Fibroblast of lung (primary cell): Measurements from ENCODE around the gene FAM180A. TPM values are rescaled to one million over a fixed set of nuclear protein-coding genes. Genes with fewer than 3 reads are reported as not detected.
"Not testable (repeated sequence)": the region's sequence is repeated elsewhere in the genome, so short reads cannot be mapped to it uniquely, and the experiment has no call there.

Source experiments
- DNase-seq, 2 donors: peaks; one replicate each; pipeline versions ENCODE4 v3.0.0 to v3.0.0-alpha.2; 2010; ENCODE audit warnings: low read depth in 2 of 2
- H2AFZ ChIP-seq: 2 replicates; pipeline ENCODE4 v1.5.1; 2012; ENCODE audit warnings: low read length, control low read depth, inconsistent platforms
- H3K27ac ChIP-seq: 2 replicates; pipeline ENCODE4 v1.5.1; 2011; ENCODE audit warnings: low read length, control low read depth; ENCODE audit not compliant: insufficient read depth
- H3K27me3 ChIP-seq: 2 replicates; pipeline ENCODE4 v1.5.1; 2011; ENCODE audit warnings: mild to moderate bottlenecking, low read length; ENCODE audit not compliant: control insufficient read depth, insufficient read depth
- H3K36me3 ChIP-seq: 2 replicates; pipeline ENCODE4 v1.5.1; 2011; ENCODE audit warnings: low read length; ENCODE audit not compliant: control insufficient read depth, insufficient read depth
- H3K4me1 ChIP-seq: 2 replicates; pipeline ENCODE4 v1.5.1; 2011; ENCODE audit warnings: low read length; ENCODE audit not compliant: control insufficient read depth, insufficient read depth; ENCODE audit errors: extremely low read depth
- H3K4me2 ChIP-seq: 2 replicates; pipeline ENCODE4 v1.5.1; 2011; ENCODE audit warnings: low read length, control low read depth; ENCODE audit not compliant: insufficient read depth; ENCODE audit errors: extremely low read depth
- H3K4me3 ChIP-seq, 4 experiments: fragments of 200-600 bp in 1 of 4; sonication (generic) in 1 of 4; replicated peaks in 1 of 4; 2 replicates each; pipeline ENCODE4 v1.5.1; 2011 to 2016; ENCODE audit warnings: low read length in 4 of 4, low read depth in 3 of 4, mild to moderate bottlenecking in 3 of 4, control low read depth in 2 of 4, inconsistent platforms in 1 of 4, mixed read lengths in 1 of 4; ENCODE audit not compliant: insufficient read depth in 1 of 4; ENCODE audit errors: control extremely low read depth in 1 of 4
- H3K79me2 ChIP-seq: 2 replicates; pipeline ENCODE4 v1.5.1; 2012; ENCODE audit warnings: mild to moderate bottlenecking, low read length, inconsistent platforms; ENCODE audit not compliant: control insufficient read depth, insufficient read depth
- H3K9ac ChIP-seq: 2 replicates; pipeline ENCODE4 v1.5.1; 2011; ENCODE audit warnings: mild to moderate bottlenecking, low read length, control low read depth; ENCODE audit not compliant: insufficient read depth
- H3K9me3 ChIP-seq: 2 replicates; pipeline ENCODE4 v1.5.1; 2012; ENCODE audit warnings: low read depth, low read length; ENCODE audit not compliant: control insufficient read depth, insufficient read depth
- H4K20me1 ChIP-seq: 2 replicates; pipeline ENCODE4 v1.5.1; 2011; ENCODE audit warnings: low read length; ENCODE audit not compliant: control insufficient read depth, insufficient read depth; ENCODE audit errors: extremely low read depth
- EZH2 ChIP-seq: IDR thresholded peaks from 2 replicates; pipeline ENCODE4 v1.5.1; 2012; ENCODE audit warnings: low read length, control low read depth, mild to moderate bottlenecking; ENCODE audit errors: missing control alignments
- polyA plus RNA-seq, 2 donors: library from polyadenylated mRNA; depleted of rRNA in 1 of 2; stranded (reverse) in 1 of 2; unstranded in 1 of 2; fragments of >200 nt; gene quantifications; 2 replicates each; pipeline ENCODE4 v1.2.1, GENCODE V29; 2011 to 2012; ENCODE audit warnings: missing spikeins in 1 of 2
- total RNA-seq: library from RNA; depleted of rRNA; stranded (reverse); fragments of >200 nt; gene quantifications from 2 replicates; pipeline ENCODE4 v1.2.1, GENCODE V29; 2014
- TF ChIP-seq, protein P1 (sequence below), 2 donors: IDR thresholded peaks in 1 of 2; conservative IDR thresholded peaks in 1 of 2; 1 replicate in 1 of 2; 2 replicates in 1 of 2; pipeline ENCODE4 v1.5.1; 2011 to 2012; ENCODE audit warnings: low read length in 2 of 2, control low read depth in 1 of 2, inconsistent platforms in 1 of 2, low read depth in 1 of 2, mild to moderate bottlenecking in 1 of 2

Gene FAM180A
- total and polyA plus RNA-seq, 2 donors (not counting 1 experiment from before 2014, with no cell fraction given) = 15.6 to 38.5 TPM

DNA sequence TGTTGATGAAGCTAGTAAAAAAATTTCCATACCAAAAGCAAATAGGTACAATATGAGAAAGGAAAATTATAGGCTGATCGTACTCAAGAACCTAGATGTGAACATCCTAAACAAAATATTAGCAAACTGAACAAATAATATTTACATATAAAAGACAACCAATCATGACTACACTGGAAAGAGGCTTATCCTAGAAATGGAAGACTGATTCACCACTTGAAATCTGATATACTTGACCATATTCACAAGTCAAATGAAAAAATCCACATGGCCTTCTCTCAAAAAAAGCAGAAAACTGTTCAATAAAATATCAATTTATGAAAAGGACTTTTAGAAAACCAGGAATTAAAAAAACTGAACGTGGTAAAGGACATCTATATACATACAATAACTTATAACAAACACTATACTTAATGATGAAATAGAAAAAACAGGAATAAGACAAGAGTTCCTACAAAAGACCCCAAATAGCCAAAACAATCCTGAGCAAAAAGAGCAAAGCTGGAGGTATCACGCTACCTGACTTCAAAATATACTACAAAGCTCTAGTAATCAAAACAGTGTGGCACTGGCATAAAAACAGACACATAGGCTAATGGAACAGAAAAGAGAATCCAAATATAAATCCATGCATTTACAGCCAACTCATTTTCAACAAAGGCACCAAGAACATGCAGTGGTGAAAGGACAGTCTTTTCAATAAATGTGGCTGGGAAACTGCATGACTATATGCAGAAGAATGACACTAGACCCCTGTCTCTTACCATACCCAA, 29.2 kb upstream of the FAM180A start:
- H2AFZ ChIP-seq = no peak overlapping the region
- H3K27me3 ChIP-seq = no peaks in the 10 kb centered on the region
- no peak overlapping the region for H3K27ac ChIP-seq
- no peaks in the 10 kb centered on the region for H3K36me3 ChIP-seq
- H3K9ac ChIP-seq = no peak overlapping the region
- no peaks in the 10 kb centered on the region for H3K9me3 ChIP-seq
- H3K4me3 ChIP-seq = no peak overlapping the region
- no peak overlapping the region for H3K4me2 ChIP-seq
- H3K4me1 ChIP-seq = no peaks in the 10 kb centered on the region
- DNase-seq = no peak
- TF ChIP-seq, protein P1, sequence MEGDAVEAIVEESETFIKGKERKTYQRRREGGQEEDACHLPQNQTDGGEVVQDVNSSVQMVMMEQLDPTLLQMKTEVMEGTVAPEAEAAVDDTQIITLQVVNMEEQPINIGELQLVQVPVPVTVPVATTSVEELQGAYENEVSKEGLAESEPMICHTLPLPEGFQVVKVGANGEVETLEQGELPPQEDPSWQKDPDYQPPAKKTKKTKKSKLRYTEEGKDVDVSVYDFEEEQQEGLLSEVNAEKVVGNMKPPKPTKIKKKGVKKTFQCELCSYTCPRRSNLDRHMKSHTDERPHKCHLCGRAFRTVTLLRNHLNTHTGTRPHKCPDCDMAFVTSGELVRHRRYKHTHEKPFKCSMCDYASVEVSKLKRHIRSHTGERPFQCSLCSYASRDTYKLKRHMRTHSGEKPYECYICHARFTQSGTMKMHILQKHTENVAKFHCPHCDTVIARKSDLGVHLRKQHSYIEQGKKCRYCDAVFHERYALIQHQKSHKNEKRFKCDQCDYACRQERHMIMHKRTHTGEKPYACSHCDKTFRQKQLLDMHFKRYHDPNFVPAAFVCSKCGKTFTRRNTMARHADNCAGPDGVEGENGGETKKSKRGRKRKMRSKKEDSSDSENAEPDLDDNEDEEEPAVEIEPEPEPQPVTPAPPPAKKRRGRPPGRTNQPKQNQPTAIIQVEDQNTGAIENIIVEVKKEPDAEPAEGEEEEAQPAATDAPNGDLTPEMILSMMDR (conservative IDR thresholded peaks at IDR 0.05 in 1 of 2, IDR thresholded peaks at IDR 0.05 in 1 of 2; ENCODE audit: low read depth in 1 of 2, low read length in 2 of 2) = no peak
- no peak for TF ChIP-seq EZH2
- no peaks in the 10 kb centered on the region for H3K79me2 ChIP-seq
- H4K20me1 ChIP-seq = no peaks in the 10 kb centered on the region

DNA sequence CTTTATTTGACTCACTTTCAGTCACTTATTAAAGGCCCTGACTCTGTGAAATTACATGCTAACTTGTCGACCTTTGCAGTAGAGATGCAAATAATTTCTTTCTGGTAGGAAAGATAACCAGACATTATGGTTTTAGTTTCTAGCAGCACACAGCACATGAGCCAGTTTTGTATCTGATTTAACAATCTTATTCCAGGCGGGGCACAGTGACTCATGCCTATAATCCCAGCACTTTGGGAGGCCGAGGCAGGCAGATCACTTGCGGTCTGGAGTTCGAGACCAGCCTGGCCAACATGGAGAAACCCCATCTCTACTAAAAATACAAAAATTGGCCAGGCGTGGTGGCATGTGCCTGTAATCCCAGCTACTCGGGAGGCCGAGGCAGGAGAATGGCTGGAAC, 27.3 kb upstream of the FAM180A start:
- DNase-seq, H3K36me3 ChIP-seq, H3K4me2 ChIP-seq, H3K4me1 ChIP-seq, H3K27ac ChIP-seq, H2AFZ ChIP-seq, H3K9me3 ChIP-seq, H3K27me3 ChIP-seq, H3K9ac ChIP-seq, H3K4me3 ChIP-seq, H3K79me2 ChIP-seq, H4K20me1 ChIP-seq: not testable (repeated sequence)

- no peaks in the 10 kb centered on the region for H3K27me3 ChIP-seq
- H3K27ac ChIP-seq = no peak overlapping the region
- H3K79me2 ChIP-seq = no peaks in the 10 kb centered on the region
- no peak overlapping the region for H3K4me3 ChIP-seq
- no peaks in the 10 kb centered on the region for H3K36me3 ChIP-seq
- no peak overlapping the region for H3K4me2 ChIP-seq
- TF ChIP-seq EZH2 = no peak
- TF ChIP-seq, protein P1 (conservative IDR thresholded peaks at IDR 0.05 in 1 of 2, IDR thresholded peaks at IDR 0.05 in 1 of 2; ENCODE audit: low read depth in 1 of 2, low read length in 2 of 2) = no peak
- no peaks in the 10 kb centered on the region for H4K20me1 ChIP-seq
- H2AFZ ChIP-seq = no peak overlapping the region
- no peak overlapping the region for H3K9ac ChIP-seq
- no peaks in the 10 kb centered on the region for H3K4me1 ChIP-seq
- H3K9me3 ChIP-seq = no peaks in the 10 kb centered on the region
- DNase-seq = no peak
Measured at GRCh38 chr7:135775230-135775629, 26.6 kb upstream of the FAM180A start.
